HCT116 (cell line): ENCODE results near the gene CNBD2. TPM values are rescaled to one million over a fixed set of nuclear protein-coding genes. Genes with fewer than 3 reads are reported as not detected.
A peak's percentile ranks its signal among the peaks of the same experiment; 100 is the strongest.

ENCODE experiments used
- ATAC-seq: fragments of 200-7000 bp; cut with Tn5 transposase; 2 replicates; pipeline ENCODE4 v1.9.1; 2020; ENCODE audit warnings: mild to moderate bottlenecking, moderate library complexity
- BruUV-seq: library from RNA; stranded (reverse); fragments of 400-500 nt; replicated peaks from 2 replicates; lab custom pipeline; 2021; lab: Mats Ljungman, UMichigan
- CTCF ChIA-PET: fragments of 300-600 bp; sonication (Branson Sonifier 250); formaldehyde crosslinking; loops from one replicate; lab custom pipeline; 2021; ENCODE audit warnings: antibody characterized with exemption; lab: Charles Lee
- POLR2A ChIA-PET: fragments of 300-600, 350-600 bp; sonication (Branson Sonifier 250); formaldehyde crosslinking; loops from one replicate; lab custom pipeline; 2021; ENCODE audit warnings: antibody characterized with exemption; lab: Charles Lee
- RAD21 ChIA-PET, 2 experiments: fragments of 300-600 bp; sonication (Branson Sonifier 250); formaldehyde crosslinking; loops; one replicate each; lab custom pipeline; 2023; ENCODE audit warnings: low total read pairs in 2 of 2; ENCODE audit not compliant: uncharacterized antibody in 2 of 2, unreplicated experiment in 2 of 2, low non-redundant PET in 1 of 2; lab: Charles Lee
- DNase-seq: peaks from one replicate; pipeline ENCODE4 v3.0.0-alpha.2; 2010; ENCODE audit warnings: low read depth, low spot score
- H2AFZ ChIP-seq: fragments of 200-600 bp; shearing (Covaris generic), sonication (generic); 2 replicates; pipeline ENCODE4 v1.6.1; 2017; ENCODE audit warnings: low read depth, mixed run types, mixed read lengths, antibody characterized with exemption, low read length; ENCODE audit not compliant: poor library complexity, severe bottlenecking
- H3K27ac ChIP-seq: 2 replicates; pipeline ENCODE4 v1.5.1; 2012; ENCODE audit warnings: low read depth, low read length
- H3K27me3 ChIP-seq: fragments of 200-600 bp; sonication (generic); 2 replicates; pipeline ENCODE4 v1.6.1; 2016; ENCODE audit warnings: mixed run types, low read length, mixed read lengths; ENCODE audit not compliant: insufficient read depth
- H3K36me3 ChIP-seq, 2 experiments: fragments of 200-500 bp in 1 of 2; fragments of 200-600 bp in 1 of 2; sonication (Bioruptor generic) in 1 of 2; sonication (generic) in 1 of 2; 2 replicates each; pipeline versions ENCODE4 v1.5.1 to v1.6.1; 2014 to 2016; ENCODE audit warnings: low read length in 2 of 2, inconsistent platforms in 1 of 2, mixed read lengths in 1 of 2, mixed run types in 1 of 2; ENCODE audit not compliant: insufficient read depth in 2 of 2, control insufficient read depth in 1 of 2
- H3K4me1 ChIP-seq, 2 experiments: fragments of 200-600 bp in 1 of 2; sonication (generic) in 1 of 2; 2 replicates each; pipeline versions ENCODE4 v1.5.1 to v1.6.1; 2012 to 2017; ENCODE audit warnings: low read length in 2 of 2, inconsistent platforms in 1 of 2, mild to moderate bottlenecking in 1 of 2, mixed read lengths in 1 of 2, mixed run types in 1 of 2, moderate library complexity in 1 of 2; ENCODE audit not compliant: insufficient read depth in 2 of 2, control insufficient read depth in 1 of 2
- H3K4me2 ChIP-seq: fragments of 200-600 bp; sonication (generic); 2 replicates; pipeline ENCODE4 v1.6.1; 2017; ENCODE audit warnings: mixed run types, low read length, mixed read lengths
- H3K4me3 ChIP-seq, 2 experiments: fragments of 200-600 bp in 1 of 2; sonication (generic) in 1 of 2; replicated peaks in 1 of 2; 2 replicates each; pipeline ENCODE4 v1.5.1; 2011 to 2016; ENCODE audit warnings: low read length in 2 of 2, control low read depth in 1 of 2, low read depth in 1 of 2, mild to moderate bottlenecking in 1 of 2, mixed read lengths in 1 of 2, mixed run types in 1 of 2
- H3K79me2 ChIP-seq: fragments of 200-600 bp; sonication (generic); 2 replicates; pipeline ENCODE4 v1.6.1; 2017; ENCODE audit warnings: mild to moderate bottlenecking, mixed run types, low read length, moderate library complexity, mixed read lengths; ENCODE audit not compliant: insufficient read depth
- H3K9ac ChIP-seq: fragments of 200-600 bp; sonication (generic); 2 replicates; pipeline ENCODE4 v1.6.1; 2016; ENCODE audit warnings: low read length, mixed read lengths
- H3K9me2 ChIP-seq: fragments of 200-600 bp; sonication (generic), shearing (Covaris generic); 2 replicates; pipeline ENCODE4 v1.6.1; 2017; ENCODE audit warnings: mixed run types, mild to moderate bottlenecking, moderate library complexity; ENCODE audit not compliant: insufficient read depth
- H3K9me3 ChIP-seq, 2 experiments: fragments of 200-500 bp in 1 of 2; fragments of 200-600 bp in 1 of 2; sonication (Bioruptor generic) in 1 of 2; sonication (generic) in 1 of 2; 2 replicates each; pipeline ENCODE4 v1.6.1; 2014 to 2017; ENCODE audit warnings: low read length in 2 of 2, mixed read lengths in 2 of 2, inconsistent platforms in 1 of 2, low read depth in 1 of 2, mild to moderate bottlenecking in 1 of 2, mixed run types in 1 of 2, moderate library complexity in 1 of 2; ENCODE audit not compliant: control insufficient read depth in 1 of 2, insufficient read depth in 1 of 2
- H4K20me1 ChIP-seq: fragments of 200-600 bp; sonication (generic), shearing (Covaris generic); 2 replicates; pipeline ENCODE4 v1.6.1; 2017; ENCODE audit warnings: mixed run types, mild to moderate bottlenecking, moderate library complexity; ENCODE audit not compliant: insufficient read depth
- CEBPB ChIP-seq: IDR thresholded peaks from 2 replicates; pipeline ENCODE4 v1.6.1; 2012; ENCODE audit warnings: low read depth
- CTCF ChIP-seq, 3 experiments: fragments of 200-600 bp in 1 of 3; sonication (generic) in 1 of 3; IDR thresholded peaks in 2 of 3; conservative IDR thresholded peaks in 1 of 3; 2 replicates each; pipeline ENCODE4 v1.5.1; 2012 to 2017; ENCODE audit warnings: low read depth in 2 of 3, low read length in 2 of 3, antibody characterized with exemption in 1 of 3, borderline replicate concordance in 1 of 3, control low read depth in 1 of 3, mild to moderate bottlenecking in 1 of 3, mixed read lengths in 1 of 3, mixed run types in 1 of 3, moderate library complexity in 1 of 3; ENCODE audit not compliant: insufficient read depth in 1 of 3
- FOSL1 ChIP-seq: IDR thresholded peaks from 2 replicates; pipeline ENCODE4 v1.6.1; 2012; ENCODE audit warnings: low read depth
- JUND ChIP-seq: IDR thresholded peaks from 2 replicates; pipeline ENCODE4 v1.6.1; 2012
- POLR2A ChIP-seq: IDR thresholded peaks from 2 replicates; pipeline ENCODE4 v1.7.0; 2011; ENCODE audit warnings: borderline replicate concordance; ENCODE audit not compliant: insufficient read depth, insufficient read length; ENCODE audit errors: extremely low read depth
- SIN3A ChIP-seq: IDR thresholded peaks from 2 replicates; pipeline ENCODE4 v1.6.1; 2012; ENCODE audit warnings: low read depth
- SP1 ChIP-seq: IDR thresholded peaks from 2 replicates; pipeline ENCODE4 v1.6.1; 2012; ENCODE audit warnings: low read depth
- SRF ChIP-seq: IDR thresholded peaks from 2 replicates; pipeline ENCODE4 v1.6.1; 2012; ENCODE audit warnings: low read depth
- TCF7L2 ChIP-seq: IDR thresholded peaks from 2 replicates; pipeline ENCODE4 v1.7.0; 2011; ENCODE audit warnings: borderline replicate concordance, inconsistent platforms; ENCODE audit not compliant: insufficient read depth, insufficient read length; ENCODE audit errors: extremely low read depth
- ZFX ChIP-seq: fragments of 450-650 bp; IDR thresholded peaks from 2 replicates; pipeline ENCODE4 v1.6.1; 2017
- ZNF274 ChIP-seq: fragments of 200-500 bp; sonication (Bioruptor generic); IDR thresholded peaks from 2 replicates; pipeline ENCODE4 v1.6.1; 2014; ENCODE audit warnings: mild to moderate bottlenecking, low read depth, low read length, inconsistent platforms
- intact Hi-C: fragments of 100-400 bp; cut with micrococcal nuclease; formaldehyde crosslinking; loops from 2 replicates; pipeline ENCODE4 v1.10.0; 2022
- total RNA-seq: library from RNA; stranded (reverse); gene quantifications from one replicate; pipeline ENCODE4 v1.2.1, GENCODE V29; 2021; ENCODE audit not compliant: unreplicated experiment
- TF ChIP-seq, protein P1 (sequence below): IDR thresholded peaks from 2 replicates; pipeline ENCODE4 v1.6.1; 2012
- TF ChIP-seq, protein P2 (sequence below): IDR thresholded peaks from 2 replicates; pipeline ENCODE4 v1.6.1; 2011; ENCODE audit warnings: mild to moderate bottlenecking, low read length, moderate library complexity; ENCODE audit not compliant: insufficient replicate concordance; ENCODE audit errors: extremely low read depth
- TF ChIP-seq, protein P3 (sequence below): IDR thresholded peaks from 2 replicates; pipeline ENCODE4 v1.6.1; 2012
- TF ChIP-seq, protein P4 (sequence below): IDR thresholded peaks from 2 replicates; pipeline ENCODE4 v1.6.1; 2012; ENCODE audit warnings: low read depth

The CNBD2 gene
- total RNA-seq, 1 experiment from 2014 or later, result 3.1 TPM

DNA sequence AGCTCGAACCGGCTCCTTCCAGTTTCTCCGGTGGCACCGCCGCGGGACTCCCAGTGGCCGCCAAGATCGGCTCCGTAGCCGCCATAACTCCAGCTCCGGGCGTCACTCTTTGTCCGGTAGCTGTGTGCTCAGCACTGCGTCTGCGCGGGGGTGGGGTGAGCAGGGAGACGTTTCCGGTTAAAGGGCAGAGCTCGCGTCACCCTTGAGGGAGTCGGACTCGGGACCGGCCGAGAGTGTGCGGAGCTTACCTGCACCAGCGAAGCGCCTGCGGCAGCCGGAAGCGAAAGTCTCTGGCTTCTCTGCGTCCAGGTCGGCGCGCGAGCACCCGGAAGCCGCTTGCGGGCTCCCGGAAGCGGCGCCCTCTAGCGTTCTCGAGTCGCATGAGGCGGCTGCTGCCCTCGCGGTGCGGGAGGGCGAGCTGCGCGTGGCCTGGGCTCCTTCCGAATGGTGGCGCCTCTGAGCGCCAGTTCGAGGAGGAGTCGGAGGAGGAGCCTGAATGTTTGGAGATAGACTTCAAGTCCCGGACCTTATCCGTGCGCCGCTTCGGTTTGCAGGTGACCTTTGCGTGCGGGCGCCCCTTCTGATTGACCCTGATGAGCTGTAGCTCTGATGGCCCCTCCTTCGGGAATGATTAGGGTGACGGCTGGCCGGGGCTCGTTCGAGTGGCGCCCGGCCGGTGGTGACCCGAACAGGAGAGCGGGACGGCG lies 14.0 kb upstream of the CNBD2 start, which contains the start of gene SCAND1 (continued):
- TF ChIP-seq, protein P1, sequence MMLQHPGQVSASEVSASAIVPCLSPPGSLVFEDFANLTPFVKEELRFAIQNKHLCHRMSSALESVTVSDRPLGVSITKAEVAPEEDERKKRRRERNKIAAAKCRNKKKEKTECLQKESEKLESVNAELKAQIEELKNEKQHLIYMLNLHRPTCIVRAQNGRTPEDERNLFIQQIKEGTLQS, result no peak
- peak; percentile 35; the same call in 1 of the 2 replicates for TF ChIP-seq JUND
- TF ChIP-seq SIN3A, result peak; percentile 96
- peak; percentile 54; the same call in 1 of the 2 replicates for TF ChIP-seq SP1
- TF ChIP-seq FOSL1, result peak; percentile 29; the same call in 1 of the 2 replicates
- TF ChIP-seq SRF, result peak; percentile 87

GRCh38 chr20:35954907-35955251 lies 13.5 kb upstream of the CNBD2 start:
- DNase-seq, result no peak
- CTCF ChIA-PET, result interaction anchor here (0.6 to 4.8 kb wide), 31 partner anchors 8 to 542 kb away, joined by 3 to 52 read pairs (median 4); partner anchors contain the start of genes CEP250, CNBD2 and RBM39
- Histone ChIP-seq H3K27me3 (no peaks in the 10 kb centered on the region), H3K4me1 (peaks cover 6 to 29% of the 10 kb centered on the region in 2 experiments; a peak in 3 of 4 replicates), H3K79me2 (peaks cover 18% of the 10 kb centered on the region), H3K4me3 (peak overlapping the region; percentile 96), H3K4me2 (peak overlapping the region; percentile 85), H3K36me3 (no peaks in the 10 kb centered on the region), H3K27ac (peak overlapping the region; percentile 99), H3K9me3 (no peaks in the 10 kb centered on the region), H3K9me2 (no peaks in the 10 kb centered on the region), H2AFZ (peak overlapping the region; percentile 71), H3K9ac (peak overlapping the region; percentile 96), H4K20me1 (no peaks in the 10 kb centered on the region)
- ATAC-seq, result peak; percentile 6
- RAD21 ChIA-PET, result interaction anchor here (0.8 to 1.4 kb wide), 2 partner anchors 184 to 336 kb away, joined by 3 to 6 read pairs; no protein-coding TSS in a partner anchor
- intact Hi-C loops, result loop anchor here (10.0 kb wide), 1 partner anchor 210 kb away; the partner anchor contains the start of gene RBM39
- POLR2A ChIA-PET, result interaction anchor here (0.5 to 3.2 kb wide), 15 partner anchors 9 to 500 kb away, joined by 3 to 23 read pairs (median 4); partner anchors contain the start of genes CNBD2, PHF20 and RBM39
- TSS peak; percentile 91 for BruUV-seq
- no peak for TF ChIP-seq FOSL1
- TF ChIP-seq, protein P2, sequence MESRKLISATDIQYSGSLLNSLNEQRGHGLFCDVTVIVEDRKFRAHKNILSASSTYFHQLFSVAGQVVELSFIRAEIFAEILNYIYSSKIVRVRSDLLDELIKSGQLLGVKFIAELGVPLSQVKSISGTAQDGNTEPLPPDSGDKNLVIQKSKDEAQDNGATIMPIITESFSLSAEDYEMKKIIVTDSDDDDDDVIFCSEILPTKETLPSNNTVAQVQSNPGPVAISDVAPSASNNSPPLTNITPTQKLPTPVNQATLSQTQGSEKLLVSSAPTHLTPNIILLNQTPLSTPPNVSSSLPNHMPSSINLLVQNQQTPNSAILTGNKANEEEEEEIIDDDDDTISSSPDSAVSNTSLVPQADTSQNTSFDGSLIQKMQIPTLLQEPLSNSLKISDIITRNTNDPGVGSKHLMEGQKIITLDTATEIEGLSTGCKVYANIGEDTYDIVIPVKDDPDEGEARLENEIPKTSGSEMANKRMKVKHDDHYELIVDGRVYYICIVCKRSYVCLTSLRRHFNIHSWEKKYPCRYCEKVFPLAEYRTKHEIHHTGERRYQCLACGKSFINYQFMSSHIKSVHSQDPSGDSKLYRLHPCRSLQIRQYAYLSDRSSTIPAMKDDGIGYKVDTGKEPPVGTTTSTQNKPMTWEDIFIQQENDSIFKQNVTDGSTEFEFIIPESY, result no peak
- TF ChIP-seq, protein P3, sequence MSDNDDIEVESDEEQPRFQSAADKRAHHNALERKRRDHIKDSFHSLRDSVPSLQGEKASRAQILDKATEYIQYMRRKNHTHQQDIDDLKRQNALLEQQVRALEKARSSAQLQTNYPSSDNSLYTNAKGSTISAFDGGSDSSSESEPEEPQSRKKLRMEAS, result no peak
- no peak for TF ChIP-seq ZNF274
- TF ChIP-seq JUND, result no peak
- TF ChIP-seq TCF7L2, result no peak
- TF ChIP-seq, protein P4, sequence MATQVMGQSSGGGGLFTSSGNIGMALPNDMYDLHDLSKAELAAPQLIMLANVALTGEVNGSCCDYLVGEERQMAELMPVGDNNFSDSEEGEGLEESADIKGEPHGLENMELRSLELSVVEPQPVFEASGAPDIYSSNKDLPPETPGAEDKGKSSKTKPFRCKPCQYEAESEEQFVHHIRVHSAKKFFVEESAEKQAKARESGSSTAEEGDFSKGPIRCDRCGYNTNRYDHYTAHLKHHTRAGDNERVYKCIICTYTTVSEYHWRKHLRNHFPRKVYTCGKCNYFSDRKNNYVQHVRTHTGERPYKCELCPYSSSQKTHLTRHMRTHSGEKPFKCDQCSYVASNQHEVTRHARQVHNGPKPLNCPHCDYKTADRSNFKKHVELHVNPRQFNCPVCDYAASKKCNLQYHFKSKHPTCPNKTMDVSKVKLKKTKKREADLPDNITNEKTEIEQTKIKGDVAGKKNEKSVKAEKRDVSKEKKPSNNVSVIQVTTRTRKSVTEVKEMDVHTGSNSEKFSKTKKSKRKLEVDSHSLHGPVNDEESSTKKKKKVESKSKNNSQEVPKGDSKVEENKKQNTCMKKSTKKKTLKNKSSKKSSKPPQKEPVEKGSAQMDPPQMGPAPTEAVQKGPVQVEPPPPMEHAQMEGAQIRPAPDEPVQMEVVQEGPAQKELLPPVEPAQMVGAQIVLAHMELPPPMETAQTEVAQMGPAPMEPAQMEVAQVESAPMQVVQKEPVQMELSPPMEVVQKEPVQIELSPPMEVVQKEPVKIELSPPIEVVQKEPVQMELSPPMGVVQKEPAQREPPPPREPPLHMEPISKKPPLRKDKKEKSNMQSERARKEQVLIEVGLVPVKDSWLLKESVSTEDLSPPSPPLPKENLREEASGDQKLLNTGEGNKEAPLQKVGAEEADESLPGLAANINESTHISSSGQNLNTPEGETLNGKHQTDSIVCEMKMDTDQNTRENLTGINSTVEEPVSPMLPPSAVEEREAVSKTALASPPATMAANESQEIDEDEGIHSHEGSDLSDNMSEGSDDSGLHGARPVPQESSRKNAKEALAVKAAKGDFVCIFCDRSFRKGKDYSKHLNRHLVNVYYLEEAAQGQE, result no peak
- TF ChIP-seq CEBPB, result no peak
- TF ChIP-seq ZFX, result no peak
- no peak for TF ChIP-seq SRF
- TF ChIP-seq CTCF (IDR thresholded peaks at IDR 0.05 in 2 of 3, conservative IDR thresholded peaks at IDR 0.05 in 1 of 3; ENCODE audit: borderline replicate concordance in 1 of 3, insufficient read depth in 1 of 3, low read depth in 2 of 3, low read length in 2 of 3), result no peak
- no peak for TF ChIP-seq SIN3A
- TF ChIP-seq POLR2A, result no peak
